Measurements from ENCODE around the gene SARDH.

Gene SARDH

DNA sequence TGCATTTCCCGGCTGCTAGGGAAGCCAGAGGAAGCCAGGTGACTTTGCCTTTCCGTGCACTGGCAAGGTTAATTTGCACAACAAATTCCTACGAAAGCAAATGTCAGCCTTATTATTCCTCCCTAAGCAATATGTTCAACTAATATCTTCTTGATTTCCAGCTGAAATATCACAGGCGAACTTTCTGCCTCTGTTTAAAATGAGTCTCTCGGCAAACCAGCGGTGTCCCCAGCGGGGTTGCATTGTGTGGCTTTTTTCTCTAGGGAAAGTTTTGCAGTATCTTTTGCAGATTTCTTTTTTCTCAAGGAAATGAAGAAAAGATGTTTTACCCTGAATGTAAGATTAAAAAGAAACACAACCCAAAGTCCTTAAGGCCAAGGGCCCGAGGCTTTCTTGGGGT lies 100.1 kb downstream of the SARDH start (continued):
- TF ChIP-seq ZNF266 (tag by site-specific recombination; IDR thresholded peaks at IDR 0.05; ENCODE audit: low read depth) = no peak
- TF ChIP-seq MEIS1 (CRISPR knock-in tag; IDR thresholded peaks at IDR 0.05; ENCODE audit: borderline replicate concordance) = no peak
- no peak for TF ChIP-seq ZNF214 (tag by site-specific recombination; IDR thresholded peaks at IDR 0.05; ENCODE audit: borderline replicate concordance)
- no peak for TF ChIP-seq ZNF24 (tag by site-specific recombination; IDR thresholded peaks at IDR 0.05)

GRCh38 chr9:133637451-133638055 lies 100.6 kb downstream of the SARDH start:
- POLR2A ChIA-PET = interaction anchor here (0.6 kb wide), 1 partner anchor 487 kb away, joined by 3 read pairs; no protein-coding TSS in a partner anchor
- no peak overlapping the region for H3K27ac ChIP-seq (ENCODE audit: extremely low read depth, low read depth, low read length)

DNA sequence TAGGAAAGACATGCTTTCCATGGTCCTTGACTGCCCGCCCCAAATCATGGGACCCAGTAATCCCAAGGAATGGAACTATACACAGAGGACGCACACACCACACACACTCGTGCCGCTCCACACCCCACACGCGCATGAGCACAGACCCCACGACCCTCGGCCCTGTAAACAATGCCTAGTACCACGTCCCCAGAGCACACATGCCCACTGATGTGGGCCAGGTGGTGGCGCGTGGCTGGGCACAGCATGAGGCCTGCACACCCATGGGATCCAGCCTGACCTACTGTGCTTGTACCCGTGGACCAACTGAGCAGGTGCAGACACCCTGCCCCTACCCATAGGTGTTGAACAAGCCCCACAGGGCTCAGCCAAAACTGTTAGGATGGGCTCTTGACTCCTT lies 101.2 kb downstream of the SARDH start:
- TF ChIP-seq YY1 (tag by site-specific recombination; IDR thresholded peaks at IDR 0.05) = no peak
- no peak for TF ChIP-seq ZNF391 (tag by site-specific recombination; IDR thresholded peaks at IDR 0.05; ENCODE audit: borderline replicate concordance, low read depth)
- no peak for TF ChIP-seq ZNF239 (tag by site-specific recombination; IDR thresholded peaks at IDR 0.05)
- no peak for TF ChIP-seq ZBTB17 (tag by site-specific recombination; IDR thresholded peaks at IDR 0.05)
- TF ChIP-seq ZFP37 (tag by site-specific recombination; IDR thresholded peaks at IDR 0.05) = no peak
- TF ChIP-seq GFI1B (tag by site-specific recombination; IDR thresholded peaks at IDR 0.05) = no peak
- TF ChIP-seq ZNF571 (tag by site-specific recombination; IDR thresholded peaks at IDR 0.05) = no peak
- no peak for TF ChIP-seq ZNF266 (tag by site-specific recombination; IDR thresholded peaks at IDR 0.05; ENCODE audit: low read depth)
- no peak for TF ChIP-seq ZNF544 (tag by site-specific recombination; IDR thresholded peaks at IDR 0.05)
- TF ChIP-seq ZNF623 (tag by site-specific recombination; IDR thresholded peaks at IDR 0.05) = no peak
- TF ChIP-seq ZNF664 (tag by site-specific recombination; IDR thresholded peaks at IDR 0.05) = no peak
- TF ChIP-seq ZNF626 (tag by site-specific recombination; IDR thresholded peaks at IDR 0.05) = no peak
- TF ChIP-seq ZNF112 (tag by site-specific recombination; IDR thresholded peaks at IDR 0.05) = no peak
- TF ChIP-seq ZIC2 (tag by site-specific recombination; IDR thresholded peaks at IDR 0.05) = no peak
- no peak for TF ChIP-seq ZSCAN23 (tag by site-specific recombination; IDR thresholded peaks at IDR 0.05)
- H3K36me3 ChIP-seq (ENCODE audit: control insufficient read depth in 2 of 2, insufficient read depth in 1 of 2, low read length in 2 of 2) = no peaks in the 10 kb centered on the region
- H3K27ac ChIP-seq (ENCODE audit: extremely low read depth, low read depth, low read length) = no peak overlapping the region
- H3K4me3 ChIP-seq (ENCODE audit: low read depth, low read length) = no peak overlapping the region
- H3K4me1 ChIP-seq (ENCODE audit: control insufficient read depth, insufficient read depth, low read length) = no peaks in the 10 kb centered on the region
- POLR2A ChIA-PET = interaction anchor here (0.6 kb wide), 1 partner anchor 488 kb away, joined by 3 read pairs; no protein-coding TSS in a partner anchor
- CTCF ChIA-PET = no interaction called here
- no peaks in the 10 kb centered on the region for H3K9me3 ChIP-seq (ENCODE audit: control insufficient read depth, insufficient read depth, low read depth, low read length)

More at GRCh38 chr9:133637451-133638055, 100.6 kb downstream of the SARDH start:
- Histone ChIP-seq H3K9me3 (ENCODE audit: control insufficient read depth, insufficient read depth, low read depth, low read length) (no peaks in the 10 kb centered on the region), H3K4me3 (ENCODE audit: low read depth, low read length) (no peak overlapping the region), H3K4me1 (ENCODE audit: control insufficient read depth, insufficient read depth, low read length) (no peaks in the 10 kb centered on the region), H3K36me3 (ENCODE audit: control insufficient read depth in 2 of 2, insufficient read depth in 1 of 2, low read length in 2 of 2) (no peaks in the 10 kb centered on the region)
- CTCF ChIA-PET = interaction anchor here (0.5 to 0.6 kb wide), 3 partner anchors 9 to 607 kb away, joined by 3 to 5 read pairs (median 5); partner anchors contain the start of genes GTF3C5 and SARDH
- no peak for TF ChIP-seq ZBTB48 (tag by site-specific recombination; IDR thresholded peaks at IDR 0.05)
- no peak for TF ChIP-seq SP7 (tag by site-specific recombination; IDR thresholded peaks at IDR 0.05)
- TF ChIP-seq ZNF16 (tag by site-specific recombination; IDR thresholded peaks at IDR 0.05; ENCODE audit: low read depth) = no peak
- TF ChIP-seq ZNF19 (tag by site-specific recombination; IDR thresholded peaks at IDR 0.05; ENCODE audit: low read depth) = no peak
- no peak for TF ChIP-seq ZNF239 (tag by site-specific recombination; IDR thresholded peaks at IDR 0.05)

Data from HEK293 (cell line).